H9 (cell line): ENCODE measurements around the gene CTDSPL. TPM values are rescaled to one million over a fixed set of nuclear protein-coding genes. Genes with fewer than 3 reads are reported as not detected.

Experiments used
- DNase-seq: peaks from one replicate; pipeline ENCODE4 v3.0.0-alpha.2; 2017
- H2AFZ ChIP-seq: one replicate; pipeline ENCODE4 v1.6.1; 2013; ENCODE audit warnings: mild to moderate bottlenecking, low read length, control low read depth, moderate library complexity
- H2AK5ac ChIP-seq: 2 replicates; pipeline ENCODE4 v1.6.1; 2013; ENCODE audit warnings: low read length, control low read depth, mixed read lengths; ENCODE audit not compliant: insufficient read length
- H2BK120ac ChIP-seq: one replicate; pipeline ENCODE4 v1.6.1; 2013; ENCODE audit warnings: low read depth, mild to moderate bottlenecking, low read length, control low read depth, inconsistent platforms; ENCODE audit not compliant: poor library complexity, severe bottlenecking
- H2BK12ac ChIP-seq: 2 replicates; pipeline ENCODE4 v1.6.1; 2013; ENCODE audit warnings: low read length, control low read depth, mixed read lengths, low read depth; ENCODE audit not compliant: insufficient read length
- H2BK15ac ChIP-seq: 2 replicates; pipeline ENCODE4 v1.6.1; 2013; ENCODE audit warnings: low read depth, low read length, control low read depth
- H2BK20ac ChIP-seq: one replicate; pipeline ENCODE4 v1.6.1; 2013; ENCODE audit warnings: low read depth, mild to moderate bottlenecking, low read length, control low read depth, inconsistent platforms; ENCODE audit not compliant: poor library complexity, severe bottlenecking
- H2BK5ac ChIP-seq: 2 replicates; pipeline ENCODE4 v1.6.1; 2013; ENCODE audit warnings: low read length, control low read depth, mixed read lengths; ENCODE audit not compliant: insufficient read length
- H3K14ac ChIP-seq: 2 replicates; pipeline ENCODE4 v1.6.1; 2013; ENCODE audit warnings: low read length, control low read depth; ENCODE audit not compliant: insufficient read depth
- H3K18ac ChIP-seq: 2 replicates; pipeline ENCODE4 v1.6.1; 2013; ENCODE audit warnings: low read depth, mild to moderate bottlenecking, mixed read lengths, low read length, control low read depth; ENCODE audit not compliant: insufficient read length
- H3K23ac ChIP-seq: 2 replicates; pipeline ENCODE4 v1.6.1; 2013; ENCODE audit warnings: low read length, control low read depth, mixed read lengths, low read depth; ENCODE audit not compliant: insufficient read length
- H3K23me2 ChIP-seq: 2 replicates; pipeline ENCODE4 v1.6.1; 2013; ENCODE audit warnings: low read depth, mild to moderate bottlenecking, mixed read lengths, low read length, control low read depth; ENCODE audit not compliant: insufficient read length, poor library complexity, severe bottlenecking
- H3K27ac ChIP-seq: 2 replicates; pipeline ENCODE4 v1.5.1; 2013; ENCODE audit warnings: low read length, control low read depth, mixed read lengths, low read depth; ENCODE audit not compliant: insufficient read length
- H3K27me3 ChIP-seq: 2 replicates; pipeline ENCODE4 v1.6.1; 2013; ENCODE audit warnings: low read length, control low read depth, inconsistent platforms; ENCODE audit not compliant: insufficient read depth
- H3K4ac ChIP-seq: 2 replicates; pipeline ENCODE4 v1.6.1; 2013; ENCODE audit warnings: low read depth, mild to moderate bottlenecking, control low read depth, inconsistent platforms, low read length, moderate library complexity
- H3K4me1 ChIP-seq: 2 replicates; pipeline ENCODE4 v1.6.1; 2013; ENCODE audit warnings: low read length, control low read depth, inconsistent platforms; ENCODE audit not compliant: insufficient read depth
- H3K4me2 ChIP-seq: 2 replicates; pipeline ENCODE4 v1.6.1; 2013; ENCODE audit warnings: low read length, control low read depth, mixed read lengths; ENCODE audit not compliant: insufficient read length, insufficient read depth
- H3K56ac ChIP-seq: 2 replicates; pipeline ENCODE4 v1.6.1; 2013; ENCODE audit warnings: low read depth, mild to moderate bottlenecking, mixed read lengths, low read length, control low read depth; ENCODE audit not compliant: insufficient read length
- H3K79me1 ChIP-seq: 2 replicates; pipeline ENCODE4 v1.6.1; 2013; ENCODE audit warnings: low read depth, mild to moderate bottlenecking, moderate library complexity, low read length, control low read depth, inconsistent platforms; ENCODE audit not compliant: insufficient read depth, poor library complexity, severe bottlenecking
- H3K79me2 ChIP-seq: 2 replicates; pipeline ENCODE4 v1.6.1; 2013; ENCODE audit warnings: low read length, control low read depth, inconsistent platforms; ENCODE audit not compliant: insufficient read depth
- H3K9ac ChIP-seq: 2 replicates; pipeline ENCODE4 v1.6.1; 2013; ENCODE audit warnings: low read length, control low read depth, mixed read lengths; ENCODE audit not compliant: insufficient read length; ENCODE audit errors: extremely low read depth
- H3K9me3 ChIP-seq: one replicate; pipeline ENCODE4 v1.6.1; 2013; ENCODE audit warnings: low read depth, low read length, inconsistent platforms; ENCODE audit not compliant: control insufficient read depth
- H3T11ph ChIP-seq: one replicate; pipeline ENCODE4 v1.6.1; 2013; ENCODE audit warnings: mild to moderate bottlenecking, low read length, control low read depth, inconsistent platforms
- H4K20me1 ChIP-seq: one replicate; pipeline ENCODE4 v1.6.1; 2013; ENCODE audit not compliant: control insufficient read depth, insufficient read length, insufficient read depth
- H4K5ac ChIP-seq: 2 replicates; pipeline ENCODE4 v1.6.1; 2013; ENCODE audit warnings: low read depth, mild to moderate bottlenecking, mixed read lengths, low read length, control low read depth; ENCODE audit not compliant: insufficient read length
- H4K8ac ChIP-seq: replicated peaks from 2 replicates; pipeline ENCODE4 v1.6.1; 2013; ENCODE audit warnings: low read length, control low read depth, mixed read lengths, low read depth; ENCODE audit not compliant: insufficient read length
- H4K91ac ChIP-seq: 2 replicates; pipeline ENCODE4 v1.6.1; 2013; ENCODE audit warnings: low read depth, mild to moderate bottlenecking, moderate library complexity, mixed read lengths, low read length, control low read depth; ENCODE audit not compliant: insufficient read length
- H3K27ac Mint-ChIP-seq, 3 experiments: 2 replicates in 2 of 3; 3 replicates in 1 of 3; pipeline ENCODE4 v1.8.0; 2020 to 2021; ENCODE audit warnings: mixed read lengths in 3 of 3, mild to moderate bottlenecking in 1 of 3, moderate library complexity in 1 of 3
- H3K27me3 Mint-ChIP-seq: 2 replicates; pipeline ENCODE4 v1.8.0; 2021; ENCODE audit warnings: low read depth, mild to moderate bottlenecking, moderate library complexity, mixed read lengths
- H3K36me3 Mint-ChIP-seq, 3 experiments: 2 replicates in 2 of 3; 3 replicates in 1 of 3; pipeline ENCODE4 v1.8.0; 2020 to 2021; ENCODE audit warnings: low read depth in 3 of 3, mixed read lengths in 3 of 3; ENCODE audit not compliant: insufficient read depth in 1 of 3
- H3K4me1 Mint-ChIP-seq, 2 experiments: 2 replicates each; pipeline ENCODE4 v1.8.0; 2020; ENCODE audit warnings: mixed read lengths in 2 of 2
- H3K4me3 Mint-ChIP-seq, 2 experiments: 2 replicates in 1 of 2; 3 replicates in 1 of 2; pipeline ENCODE4 v1.8.0; 2020 to 2021; ENCODE audit warnings: mild to moderate bottlenecking in 2 of 2, mixed read lengths in 2 of 2, moderate library complexity in 1 of 2
- H3K9me3 Mint-ChIP-seq, 2 experiments: 2 replicates in 1 of 2; 3 replicates in 1 of 2; pipeline ENCODE4 v1.8.0; 2020; ENCODE audit warnings: mild to moderate bottlenecking in 2 of 2, mixed read lengths in 2 of 2, moderate library complexity in 1 of 2
- WGBS: extraction: QIAGEN DNeasy Blood & Tissue Kit; methylation state at CpG from one replicate; pipeline ENCODE4 v1.1.7; 2013; ENCODE audit warnings: missing lambda C conversion rate, low lambda C conversion rate, mixed read lengths; ENCODE audit not compliant: insufficient read length; ENCODE audit errors: extremely low coverage; 5-methylcytosine and 5-hydroxymethylcytosine counted together
- total RNA-seq: library from RNA; stranded (reverse); gene quantifications from 2 replicates; pipeline ENCODE4 v1.2.1, GENCODE V29; 2021
- TF ChIP-seq, protein P1 (sequence below): fragments of 200-600 bp; sonication (generic); conservative IDR thresholded peaks from 3 replicates; pipeline ENCODE4 v1.8.0; 2021; ENCODE audit warnings: antibody characterized with exemption, mild to moderate bottlenecking

The CTDSPL gene
- total RNA-seq, 1 experiment from 2014 or later, result 20.8 TPM

DNA sequence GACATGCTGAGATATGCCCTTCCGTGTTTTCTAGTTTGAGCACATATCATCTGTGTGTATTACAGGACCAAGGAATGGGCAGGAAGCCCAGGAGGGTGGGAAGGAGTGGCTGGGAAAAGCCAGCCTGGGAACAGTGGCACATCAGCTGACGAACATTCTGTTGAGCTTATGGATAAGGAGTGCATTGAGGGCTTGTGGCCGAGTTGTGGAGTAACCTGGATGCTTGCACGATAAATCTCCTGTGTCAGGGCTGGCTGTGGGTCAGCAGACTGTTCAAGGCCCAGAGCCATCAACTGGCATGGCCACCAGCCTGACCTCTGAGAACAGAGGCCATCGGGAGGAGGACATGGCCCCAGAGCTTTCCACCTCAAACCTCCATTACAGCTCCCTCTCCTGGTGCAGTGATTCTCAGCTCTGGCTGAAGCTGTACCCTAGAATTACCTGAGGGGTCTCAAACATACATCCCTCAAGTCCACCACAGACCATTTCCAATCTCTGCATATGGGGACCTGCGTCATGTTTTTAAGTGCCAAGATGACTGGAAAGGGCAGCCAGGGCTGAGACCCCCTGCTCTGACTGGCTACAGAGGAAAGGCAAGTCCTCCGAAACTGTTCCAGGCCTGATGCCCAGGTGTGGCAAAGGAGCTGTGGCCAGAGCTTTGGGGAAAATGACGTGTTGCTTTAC lies 124.1 kb downstream of the CTDSPL start:
- no peaks in the 10 kb centered on the region for H4K20me1 ChIP-seq
- no peak overlapping the region for H3K14ac ChIP-seq
- no peaks in the 10 kb centered on the region for H3K4me1 ChIP-seq
- TF ChIP-seq, protein P1, sequence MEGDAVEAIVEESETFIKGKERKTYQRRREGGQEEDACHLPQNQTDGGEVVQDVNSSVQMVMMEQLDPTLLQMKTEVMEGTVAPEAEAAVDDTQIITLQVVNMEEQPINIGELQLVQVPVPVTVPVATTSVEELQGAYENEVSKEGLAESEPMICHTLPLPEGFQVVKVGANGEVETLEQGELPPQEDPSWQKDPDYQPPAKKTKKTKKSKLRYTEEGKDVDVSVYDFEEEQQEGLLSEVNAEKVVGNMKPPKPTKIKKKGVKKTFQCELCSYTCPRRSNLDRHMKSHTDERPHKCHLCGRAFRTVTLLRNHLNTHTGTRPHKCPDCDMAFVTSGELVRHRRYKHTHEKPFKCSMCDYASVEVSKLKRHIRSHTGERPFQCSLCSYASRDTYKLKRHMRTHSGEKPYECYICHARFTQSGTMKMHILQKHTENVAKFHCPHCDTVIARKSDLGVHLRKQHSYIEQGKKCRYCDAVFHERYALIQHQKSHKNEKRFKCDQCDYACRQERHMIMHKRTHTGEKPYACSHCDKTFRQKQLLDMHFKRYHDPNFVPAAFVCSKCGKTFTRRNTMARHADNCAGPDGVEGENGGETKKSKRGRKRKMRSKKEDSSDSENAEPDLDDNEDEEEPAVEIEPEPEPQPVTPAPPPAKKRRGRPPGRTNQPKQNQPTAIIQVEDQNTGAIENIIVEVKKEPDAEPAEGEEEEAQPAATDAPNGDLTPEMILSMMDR, result peak; percentile 36; the same call in 2 of the 3 replicates
- H3K4ac ChIP-seq, result no peak overlapping the region
- no peak overlapping the region for H2AK5ac ChIP-seq
- Mint-ChIP-seq H3K9me3 (no peaks in the 10 kb centered on the region), H3K4me3 (no peak overlapping the region), H3K4me1 (peaks cover 0 to 6% of the 10 kb centered on the region in 2 experiments; a peak in 2 of 4 replicates), H3K27me3 (no peaks in the 10 kb centered on the region; the same call in 1 of the 2 replicates), H3K36me3 (peaks cover 0 to 7% (median 0%) of the 10 kb centered on the region in 3 experiments; a peak in 2 of 7 replicates), H3K27ac (peak overlapping the region in 2 of 3 experiments; percentile 61 to 66; a peak in 3 of 7 replicates)
- no peaks in the 10 kb centered on the region for H3K9me3 ChIP-seq
- H3T11ph ChIP-seq, result no peak overlapping the region
- no peaks in the 10 kb centered on the region for H3K23me2 ChIP-seq
- H3K79me2 ChIP-seq, result no peaks in the 10 kb centered on the region
- H3K27me3 ChIP-seq, result no peaks in the 10 kb centered on the region
- WGBS, result no CpG with 5 or more reads among the region's 8 CpGs
- H3K18ac ChIP-seq, result no peak overlapping the region
- H3K4me2 ChIP-seq, result no peak overlapping the region
- no peak overlapping the region for H4K91ac ChIP-seq
- H3K9ac ChIP-seq, result no peak overlapping the region
- no peak for DNase-seq
- no peak overlapping the region for H3K27ac ChIP-seq
- no peak overlapping the region for H2BK12ac ChIP-seq
- H3K79me1 ChIP-seq, result no peaks in the 10 kb centered on the region
- no peak overlapping the region for H3K56ac ChIP-seq
- H2BK120ac ChIP-seq, result no peak overlapping the region
- no peak overlapping the region for H2AFZ ChIP-seq
- no peak overlapping the region for H2BK20ac ChIP-seq
- no peak overlapping the region for H2BK5ac ChIP-seq
- H4K8ac ChIP-seq, result no peak overlapping the region
- H2BK15ac ChIP-seq, result no peak overlapping the region
- H3K23ac ChIP-seq, result no peak overlapping the region
- no peak overlapping the region for H4K5ac ChIP-seq
